ENCODE data around the gene VN1R4. TPM values are rescaled to one million over a fixed set of nuclear protein-coding genes. Genes with fewer than 3 reads are reported as not detected.

VN1R4 gene
- total RNA-seq, 1 donor from 2014 or later, result not detected

Other genes with a start within 250 kb of the VN1R4 start
- gene ERVV-2, start 223.0 kb downstream of the VN1R4 start, total RNA-seq, result not detected
- gene ZNF160, start 164.3 kb downstream of the VN1R4 start, total RNA-seq, result 57.2 TPM
- 10.3 TPM for gene ZNF415, start 134.8 kb downstream of the VN1R4 start, total RNA-seq
- gene ZNF347, start 108.7 kb downstream of the VN1R4 start, total RNA-seq, result 8.9 TPM
- gene ZNF665, start 74.4 kb downstream of the VN1R4 start, total RNA-seq, result 3.9 TPM
- 19.0 TPM for gene ZNF677, start 12.8 kb downstream of the VN1R4 start, total RNA-seq
- not detected for gene VN1R2, start 9.4 kb downstream of the VN1R4 start, total RNA-seq
- gene ZNF845, start 66.0 kb upstream of the VN1R4 start, total RNA-seq, result 6.8 TPM
- 14.6 TPM for gene ZNF525, start 98.0 kb upstream of the VN1R4 start, total RNA-seq
- gene ZNF765, start 127.4 kb upstream of the VN1R4 start, total RNA-seq, result 18.5 TPM
- 9.3 TPM for gene ZNF761, start 164.3 kb upstream of the VN1R4 start, total RNA-seq
- 5.1 TPM for gene ZNF813, start 200.0 kb upstream of the VN1R4 start, total RNA-seq

Data from tongue (tissue), 1 donor.